ENCODE measurements around the gene GALK2. TPM values are rescaled to one million over a fixed set of nuclear protein-coding genes. Genes with fewer than 3 reads are reported as not detected.

GALK2 gene
- 27.5 and 31.4 TPM in 2 replicates for total RNA-seq
- 20.1 and 25.3 TPM in 2 replicates for polyA plus RNA-seq

DNA sequence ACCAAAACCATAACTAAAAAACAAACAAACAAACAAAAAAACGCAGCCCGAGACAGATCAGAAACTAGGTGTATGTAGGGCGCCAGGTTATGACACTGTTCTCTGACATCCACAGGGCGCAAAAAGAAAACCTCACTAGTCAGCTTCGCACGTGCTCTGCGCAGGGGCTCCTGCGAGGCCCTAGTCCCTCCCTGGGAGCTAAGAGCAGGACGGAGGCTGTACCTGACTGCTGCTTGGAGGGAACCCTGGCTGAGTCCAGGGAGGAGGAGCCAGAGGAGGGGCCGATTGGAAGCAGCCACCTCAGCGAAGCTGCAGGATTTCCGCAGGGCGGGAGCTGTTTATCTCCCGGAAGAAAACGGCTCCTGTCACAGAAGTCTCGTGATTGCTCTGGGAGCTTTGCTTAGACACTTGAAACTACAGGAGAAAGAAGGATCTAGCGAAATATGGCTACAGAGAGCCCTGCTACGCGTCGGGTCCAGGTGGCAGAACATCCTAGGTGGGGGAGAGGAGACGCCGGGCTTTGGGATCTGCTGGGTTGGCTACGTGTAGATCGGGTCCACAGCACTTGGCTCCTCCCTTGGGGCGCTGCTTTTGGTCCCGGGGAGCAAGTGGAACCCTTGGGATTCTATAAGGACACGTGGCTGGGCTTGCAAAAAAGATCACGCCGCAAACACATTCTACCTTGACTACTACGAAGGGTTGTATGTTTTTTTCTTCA, at the start of gene GALK2:
Gene GALK2, plus strand, starts transcription at position 368 of the 718 bp plus-strand sequence. Its CDS starts 76 bp downstream, at position 444.
- peak; percentile 95 for DNase-seq (ENCODE audit: low spot score)
- no peaks in the 10 kb centered on the region for H3K9me2 ChIP-seq (replicated peaks; ENCODE audit: insufficient read depth)
- H3K9me3 ChIP-seq (ENCODE audit: low read depth): no peaks in the 10 kb centered on the region
- peak within 1 kb of the TSS; percentile 54 for H3K4me3 ChIP-seq
- 8% methylated on average over 30 of the region's 30 CpGs for WGBS (ENCODE audit: low lambda C conversion rate, missing lambda C conversion rate)
- no peaks in the 10 kb centered on the region for H3K27me3 ChIP-seq
- H4K20me1 ChIP-seq (ENCODE audit: insufficient read depth, poor library complexity, severe bottlenecking): no peaks in the 10 kb centered on the region
- peaks cover 44% of the 10 kb centered on the region for H3K79me2 ChIP-seq
- peaks cover 10% of the 10 kb centered on the region for H3K4me1 ChIP-seq (ENCODE audit: insufficient read depth)
- peak within 1 kb of the TSS; percentile 79 for H2AFZ ChIP-seq
- TF ChIP-seq EZH2phosphoT487 (IDR thresholded peaks at IDR 0.05; ENCODE audit: low read depth, severe bottlenecking, unreplicated experiment): no peak
- TF ChIP-seq, protein P1, sequence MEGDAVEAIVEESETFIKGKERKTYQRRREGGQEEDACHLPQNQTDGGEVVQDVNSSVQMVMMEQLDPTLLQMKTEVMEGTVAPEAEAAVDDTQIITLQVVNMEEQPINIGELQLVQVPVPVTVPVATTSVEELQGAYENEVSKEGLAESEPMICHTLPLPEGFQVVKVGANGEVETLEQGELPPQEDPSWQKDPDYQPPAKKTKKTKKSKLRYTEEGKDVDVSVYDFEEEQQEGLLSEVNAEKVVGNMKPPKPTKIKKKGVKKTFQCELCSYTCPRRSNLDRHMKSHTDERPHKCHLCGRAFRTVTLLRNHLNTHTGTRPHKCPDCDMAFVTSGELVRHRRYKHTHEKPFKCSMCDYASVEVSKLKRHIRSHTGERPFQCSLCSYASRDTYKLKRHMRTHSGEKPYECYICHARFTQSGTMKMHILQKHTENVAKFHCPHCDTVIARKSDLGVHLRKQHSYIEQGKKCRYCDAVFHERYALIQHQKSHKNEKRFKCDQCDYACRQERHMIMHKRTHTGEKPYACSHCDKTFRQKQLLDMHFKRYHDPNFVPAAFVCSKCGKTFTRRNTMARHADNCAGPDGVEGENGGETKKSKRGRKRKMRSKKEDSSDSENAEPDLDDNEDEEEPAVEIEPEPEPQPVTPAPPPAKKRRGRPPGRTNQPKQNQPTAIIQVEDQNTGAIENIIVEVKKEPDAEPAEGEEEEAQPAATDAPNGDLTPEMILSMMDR (IDR thresholded peaks at IDR 0.05; ENCODE audit: poor library complexity): no peak
- no peak for TF ChIP-seq EZH2 (IDR thresholded peaks at IDR 0.05; ENCODE audit: borderline replicate concordance)
- H3K36me3 ChIP-seq (replicated peaks; ENCODE audit: insufficient read depth, low read depth): no peaks in the 10 kb centered on the region
- H3K4me2 ChIP-seq: peak within 1 kb of the TSS; percentile 75
- peak within 1 kb of the TSS; percentile 91 for H3K27ac ChIP-seq

DNA sequence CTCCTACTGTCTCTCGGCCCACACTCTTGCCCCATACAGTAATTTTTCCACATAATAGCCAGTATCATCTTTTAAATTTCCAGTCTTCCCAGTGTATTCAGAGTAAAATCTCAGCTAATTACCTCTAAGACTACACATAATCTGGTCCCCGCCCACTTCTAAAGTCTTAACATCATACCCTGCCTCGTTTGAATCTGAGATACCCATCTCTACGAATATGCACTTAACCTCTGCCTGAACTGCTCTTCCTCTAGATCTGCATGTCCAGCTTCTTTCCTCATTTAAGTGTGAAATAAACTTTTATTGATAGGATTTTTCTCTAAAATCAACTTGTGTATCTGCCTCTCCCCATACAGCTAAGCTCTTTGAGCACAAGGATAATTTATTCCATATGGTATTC, 49.2 kb upstream of the GALK2 start:
- no peak overlapping the region for H2AFZ ChIP-seq
- no peak overlapping the region for H3K4me2 ChIP-seq
- no peaks in the 10 kb centered on the region for H3K79me2 ChIP-seq
- H4K20me1 ChIP-seq (ENCODE audit: insufficient read depth, poor library complexity, severe bottlenecking): no peaks in the 10 kb centered on the region
- no peak overlapping the region for H3K4me3 ChIP-seq
- no peaks in the 10 kb centered on the region for H3K36me3 ChIP-seq (replicated peaks; ENCODE audit: insufficient read depth, low read depth)
- H3K9me3 ChIP-seq (ENCODE audit: low read depth): no peaks in the 10 kb centered on the region
- no peaks in the 10 kb centered on the region for H3K4me1 ChIP-seq (ENCODE audit: insufficient read depth)
- H3K27ac ChIP-seq: no peak overlapping the region
- WGBS (ENCODE audit: low lambda C conversion rate, missing lambda C conversion rate): 71% methylated on average over 4 of the region's 4 CpGs
- no peaks in the 10 kb centered on the region for H3K27me3 ChIP-seq
- DNase-seq (ENCODE audit: low spot score): no peak
- no peaks in the 10 kb centered on the region for H3K9me2 ChIP-seq (replicated peaks; ENCODE audit: insufficient read depth)
- TF ChIP-seq, protein P1 (IDR thresholded peaks at IDR 0.05; ENCODE audit: poor library complexity): no peak
- TF ChIP-seq EZH2phosphoT487 (IDR thresholded peaks at IDR 0.05; ENCODE audit: low read depth, severe bottlenecking, unreplicated experiment) (no peak), EZH2 (IDR thresholded peaks at IDR 0.05; ENCODE audit: borderline replicate concordance) (no peak)

DNA sequence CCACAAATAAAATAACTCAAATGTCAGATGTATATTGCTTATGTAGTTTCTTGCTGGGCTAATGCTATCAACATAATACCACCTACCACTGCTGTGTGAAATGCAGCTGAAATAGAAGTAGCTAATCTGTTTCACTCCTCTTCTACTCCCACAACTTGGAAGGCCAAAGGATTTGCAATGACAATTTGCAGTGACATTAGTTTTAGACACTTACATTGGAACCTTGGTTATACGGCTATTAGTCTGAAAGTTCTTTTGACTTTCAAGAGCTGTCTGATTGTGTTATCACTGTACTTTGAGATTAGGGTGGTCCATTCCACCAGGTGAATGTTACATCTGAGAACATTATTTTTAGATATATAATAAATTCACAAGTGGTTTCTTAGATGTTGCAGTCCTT, 48.1 kb upstream of the GALK2 start:
- H3K36me3 ChIP-seq (replicated peaks; ENCODE audit: insufficient read depth, low read depth): no peaks in the 10 kb centered on the region
- H3K4me1 ChIP-seq (ENCODE audit: insufficient read depth): no peaks in the 10 kb centered on the region
- H3K79me2 ChIP-seq: no peaks in the 10 kb centered on the region
- no peaks in the 10 kb centered on the region for H3K27me3 ChIP-seq
- 75% methylated on average over 1 of the region's 1 CpG for WGBS (ENCODE audit: low lambda C conversion rate, missing lambda C conversion rate)
- TF ChIP-seq EZH2 (IDR thresholded peaks at IDR 0.05; ENCODE audit: borderline replicate concordance): no peak
- TF ChIP-seq, protein P1 (IDR thresholded peaks at IDR 0.05; ENCODE audit: poor library complexity): no peak
- TF ChIP-seq EZH2phosphoT487 (IDR thresholded peaks at IDR 0.05; ENCODE audit: low read depth, severe bottlenecking, unreplicated experiment): no peak
- no peaks in the 10 kb centered on the region for H3K9me3 ChIP-seq (ENCODE audit: low read depth)
- no peak for DNase-seq (ENCODE audit: low spot score)
- no peak overlapping the region for H3K27ac ChIP-seq
- H3K4me3 ChIP-seq: no peak overlapping the region
- H4K20me1 ChIP-seq (ENCODE audit: insufficient read depth, poor library complexity, severe bottlenecking): no peaks in the 10 kb centered on the region
- no peak overlapping the region for H3K4me2 ChIP-seq
- H2AFZ ChIP-seq: no peak overlapping the region
- H3K9me2 ChIP-seq (replicated peaks; ENCODE audit: insufficient read depth): no peaks in the 10 kb centered on the region

Measured in hepatocyte (in vitro differentiated cells).